ENCODE results near the gene ZSWIM2.
"Not testable (repeated sequence)": the region's sequence is repeated elsewhere in the genome, so short reads cannot be mapped to it uniquely, and the experiment has no call there.

Gene ZSWIM2

GRCh38 chr2:186841940-186842339, 7.0 kb downstream of the ZSWIM2 start:
- Histone ChIP-seq H3K27ac (no peak overlapping the region), H3K4me1 (no peaks in the 10 kb centered on the region), H3K27me3 (no peaks in the 10 kb centered on the region), H3K36me3 (no peaks in the 10 kb centered on the region), H3K9me3 (no peaks in the 10 kb centered on the region), H3K4me3 (no peak overlapping the region)
- intact Hi-C loops (cut with DNase I; ENCODE audit: low total_unique reads), result no loop called here
- TF ChIP-seq CTCF (IDR thresholded peaks at IDR 0.05), result no peak
- no peak for DNase-seq

GRCh38 chr2:186835628-186836027, 13.3 kb downstream of the ZSWIM2 start:
- DNase-seq, result no peak
- Histone ChIP-seq H3K4me3 (no peak overlapping the region), H3K9me3 (no peaks in the 10 kb centered on the region), H3K4me1 (no peaks in the 10 kb centered on the region), H3K36me3 (no peaks in the 10 kb centered on the region), H3K27ac (no peak overlapping the region), H3K27me3 (no peaks in the 10 kb centered on the region)
- TF ChIP-seq CTCF (IDR thresholded peaks at IDR 0.05), result no peak
- intact Hi-C loops (cut with DNase I; ENCODE audit: low total_unique reads), result no loop called here

- intact Hi-C loops (cut with DNase I; ENCODE audit: low total_unique reads), result no loop called here
- no peak overlapping the region for H3K4me3 ChIP-seq
These were observed 21.0 kb downstream of the ZSWIM2 start for GRCh38 chr2:186827862-186828492.

GRCh38 chr2:186827411-186827810, 21.6 kb downstream of the ZSWIM2 start:
- H3K27me3 ChIP-seq, result no peaks in the 10 kb centered on the region
- H3K36me3 ChIP-seq, result no peaks in the 10 kb centered on the region
- H3K4me1 ChIP-seq, result no peaks in the 10 kb centered on the region
- no peak overlapping the region for H3K27ac ChIP-seq
- intact Hi-C loops (cut with DNase I; ENCODE audit: low total_unique reads), result no loop called here
- no peak for DNase-seq
- H3K4me3 ChIP-seq, result no peak overlapping the region
- no peaks in the 10 kb centered on the region for H3K9me3 ChIP-seq
- no peak for TF ChIP-seq CTCF (IDR thresholded peaks at IDR 0.05)

More at GRCh38 chr2:186827862-186828492, 21.0 kb downstream of the ZSWIM2 start:
- no peaks in the 10 kb centered on the region for H3K36me3 ChIP-seq
- H3K9me3 ChIP-seq, result no peaks in the 10 kb centered on the region
- TF ChIP-seq CTCF (IDR thresholded peaks at IDR 0.05), result no peak
- H3K27me3 ChIP-seq, result no peaks in the 10 kb centered on the region
- H3K4me1 ChIP-seq, result no peaks in the 10 kb centered on the region
- no peak overlapping the region for H3K27ac ChIP-seq
- DNase-seq, result no peak

GRCh38 chr2:186822323-186822722, 26.6 kb downstream of the ZSWIM2 start:
- no peaks in the 10 kb centered on the region for H3K27me3 ChIP-seq
- H3K27ac ChIP-seq, result no peak overlapping the region
- no peaks in the 10 kb centered on the region for H3K4me1 ChIP-seq
- H3K4me3 ChIP-seq, result no peak overlapping the region
- no peak for TF ChIP-seq CTCF (IDR thresholded peaks at IDR 0.05)
- DNase-seq, result no peak
- intact Hi-C loops (cut with DNase I; ENCODE audit: low total_unique reads), result no loop called here
- H3K9me3 ChIP-seq, result peaks cover 0 to 7% (median 0%) of the 10 kb centered on the region in 3 donors
- H3K36me3 ChIP-seq, result no peaks in the 10 kb centered on the region

GRCh38 chr2:186820303-186820702, 28.7 kb downstream of the ZSWIM2 start:
- H3K4me3 ChIP-seq, result no peak overlapping the region
- peaks cover 0 to 14% (median 0%) of the 10 kb centered on the region in 3 donors for H3K9me3 ChIP-seq
- TF ChIP-seq CTCF (IDR thresholded peaks at IDR 0.05), result no peak
- H3K27me3 ChIP-seq, result no peaks in the 10 kb centered on the region
- no peaks in the 10 kb centered on the region for H3K36me3 ChIP-seq
- no peak overlapping the region for H3K27ac ChIP-seq
- intact Hi-C loops (cut with DNase I; ENCODE audit: low total_unique reads), result no loop called here
- H3K4me1 ChIP-seq, result no peaks in the 10 kb centered on the region
- DNase-seq, result no peak

- DNase-seq; H3K4me1 ChIP-seq; H3K27ac ChIP-seq; H3K36me3 ChIP-seq; H3K27me3 ChIP-seq; H3K4me3 ChIP-seq; intact Hi-C loops (cut with DNase I; ENCODE audit: low total_unique reads): not testable (repeated sequence)
- peaks cover 0 to 13% (median 0%) of the 10 kb centered on the region in 3 donors for H3K9me3 ChIP-seq
These were observed 37.2 kb downstream of the ZSWIM2 start for GRCh38 chr2:186811760-186812159.

All from tibial artery (tissue), 4 donors.